ENCODE results near the gene USO1.

Gene USO1

DNA sequence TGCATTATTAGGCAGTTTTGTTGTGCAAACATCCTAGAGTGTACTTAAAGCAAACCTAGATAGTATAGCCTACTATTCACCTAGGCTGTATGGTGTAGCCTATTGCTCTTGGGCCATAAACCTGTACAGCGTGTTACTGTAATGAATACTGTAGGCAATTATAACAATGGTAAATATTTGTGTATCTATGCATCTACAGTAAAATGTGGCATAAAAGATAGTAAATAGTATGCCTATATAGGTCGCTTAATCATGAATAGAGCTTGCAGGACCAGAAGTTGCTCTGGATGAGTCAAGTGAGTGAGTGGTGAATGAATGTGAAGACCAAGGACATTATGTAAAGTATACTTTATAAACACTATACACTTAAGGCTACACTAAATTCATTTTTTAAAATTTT, 16.6 kb downstream of the USO1 start:
- Histone ChIP-seq H3K9me3 (no peaks in the 10 kb centered on the region), H3K27me3 (no peaks in the 10 kb centered on the region), H3K4me3 (ENCODE audit: low read depth, low read length) (no peak overlapping the region), H3K4me1 (no peaks in the 10 kb centered on the region), H3K36me3 (no peaks in the 10 kb centered on the region)
- TF ChIP-seq, protein P1, sequence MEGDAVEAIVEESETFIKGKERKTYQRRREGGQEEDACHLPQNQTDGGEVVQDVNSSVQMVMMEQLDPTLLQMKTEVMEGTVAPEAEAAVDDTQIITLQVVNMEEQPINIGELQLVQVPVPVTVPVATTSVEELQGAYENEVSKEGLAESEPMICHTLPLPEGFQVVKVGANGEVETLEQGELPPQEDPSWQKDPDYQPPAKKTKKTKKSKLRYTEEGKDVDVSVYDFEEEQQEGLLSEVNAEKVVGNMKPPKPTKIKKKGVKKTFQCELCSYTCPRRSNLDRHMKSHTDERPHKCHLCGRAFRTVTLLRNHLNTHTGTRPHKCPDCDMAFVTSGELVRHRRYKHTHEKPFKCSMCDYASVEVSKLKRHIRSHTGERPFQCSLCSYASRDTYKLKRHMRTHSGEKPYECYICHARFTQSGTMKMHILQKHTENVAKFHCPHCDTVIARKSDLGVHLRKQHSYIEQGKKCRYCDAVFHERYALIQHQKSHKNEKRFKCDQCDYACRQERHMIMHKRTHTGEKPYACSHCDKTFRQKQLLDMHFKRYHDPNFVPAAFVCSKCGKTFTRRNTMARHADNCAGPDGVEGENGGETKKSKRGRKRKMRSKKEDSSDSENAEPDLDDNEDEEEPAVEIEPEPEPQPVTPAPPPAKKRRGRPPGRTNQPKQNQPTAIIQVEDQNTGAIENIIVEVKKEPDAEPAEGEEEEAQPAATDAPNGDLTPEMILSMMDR (IDR thresholded peaks at IDR 0.05; ENCODE audit: low read depth, low read length), result no peak
- DNase-seq, result no peak

DNA sequence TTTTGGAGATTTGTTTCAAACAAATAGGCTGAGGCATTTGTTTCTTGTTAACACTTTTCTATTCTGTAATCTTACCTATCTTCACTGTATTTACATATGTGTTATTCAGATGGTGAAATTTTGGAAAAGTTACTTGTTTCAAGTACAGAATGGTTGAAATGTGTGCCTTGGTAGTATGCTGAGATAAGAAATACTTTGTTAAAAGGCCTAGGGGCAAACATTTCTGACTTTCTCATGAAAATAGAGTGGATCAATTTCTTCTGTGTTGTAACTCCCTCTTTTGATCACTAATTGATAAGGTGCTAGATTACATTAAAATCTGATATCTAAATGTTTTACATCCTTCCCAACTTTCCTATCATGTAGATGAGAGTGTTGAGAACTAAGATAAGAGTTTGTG, 18.1 kb downstream of the USO1 start:
- no peak for DNase-seq
- no peaks in the 10 kb centered on the region for H3K27me3 ChIP-seq
- no peaks in the 10 kb centered on the region for H3K4me1 ChIP-seq
- TF ChIP-seq, protein P1 (IDR thresholded peaks at IDR 0.05; ENCODE audit: low read depth, low read length), result no peak
- H3K9me3 ChIP-seq, result no peaks in the 10 kb centered on the region
- H3K36me3 ChIP-seq, result no peaks in the 10 kb centered on the region
- no peak overlapping the region for H3K4me3 ChIP-seq (ENCODE audit: low read depth, low read length)

DNA sequence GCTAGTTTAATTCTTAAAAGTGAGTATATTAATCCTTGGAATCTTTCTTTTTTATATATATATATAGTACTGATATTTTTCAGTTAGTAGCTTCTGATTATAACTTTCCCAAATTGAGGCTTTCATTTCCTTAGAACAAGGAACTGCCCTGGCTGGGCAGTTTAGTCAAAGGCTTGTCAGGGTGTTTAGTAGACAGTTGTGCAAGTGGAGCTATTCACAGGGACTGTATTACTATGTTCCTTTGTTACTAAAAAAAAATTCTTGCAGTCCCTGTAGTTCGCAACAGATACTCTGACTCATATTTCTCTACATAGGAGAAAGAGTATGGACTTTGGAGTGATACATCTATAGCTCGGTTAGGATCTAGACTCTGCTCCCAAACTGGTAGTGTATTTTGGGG, 20.8 kb downstream of the USO1 start:
- DNase-seq, result no peak
- Histone ChIP-seq H3K4me3 (ENCODE audit: low read depth, low read length) (no peak overlapping the region), H3K36me3 (no peaks in the 10 kb centered on the region), H3K9me3 (no peaks in the 10 kb centered on the region), H3K27me3 (no peaks in the 10 kb centered on the region), H3K4me1 (no peaks in the 10 kb centered on the region)
- TF ChIP-seq, protein P1 (IDR thresholded peaks at IDR 0.05; ENCODE audit: low read depth, low read length), result no peak

DNA sequence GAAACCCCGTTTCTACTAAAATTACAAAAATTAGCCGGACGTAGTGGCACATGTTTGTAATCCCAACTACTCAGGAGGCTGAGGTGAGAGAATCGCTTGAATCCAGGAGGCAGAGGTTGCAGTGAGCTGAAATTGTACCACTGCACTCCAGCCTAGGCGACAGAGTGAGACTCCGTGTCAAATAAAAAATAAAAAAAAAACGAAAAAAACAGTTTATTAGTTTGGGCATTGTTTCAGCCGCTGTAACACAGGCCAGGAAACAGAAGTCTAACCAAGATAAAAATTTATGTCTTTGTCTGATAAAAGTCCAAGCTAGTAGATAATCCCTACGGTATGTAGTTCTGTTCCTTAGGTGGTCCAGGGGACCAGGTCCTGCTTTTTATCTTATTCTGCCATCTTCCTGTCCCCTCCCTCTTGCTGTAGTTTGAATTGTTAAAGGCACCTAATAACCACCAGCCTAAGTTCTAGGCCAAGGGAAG, 21.4 kb downstream of the USO1 start:
- Histone ChIP-seq H3K9me3 (no peaks in the 10 kb centered on the region), H3K4me3 (ENCODE audit: low read depth, low read length) (no peak overlapping the region)
- DNase-seq, result no peak

DNA sequence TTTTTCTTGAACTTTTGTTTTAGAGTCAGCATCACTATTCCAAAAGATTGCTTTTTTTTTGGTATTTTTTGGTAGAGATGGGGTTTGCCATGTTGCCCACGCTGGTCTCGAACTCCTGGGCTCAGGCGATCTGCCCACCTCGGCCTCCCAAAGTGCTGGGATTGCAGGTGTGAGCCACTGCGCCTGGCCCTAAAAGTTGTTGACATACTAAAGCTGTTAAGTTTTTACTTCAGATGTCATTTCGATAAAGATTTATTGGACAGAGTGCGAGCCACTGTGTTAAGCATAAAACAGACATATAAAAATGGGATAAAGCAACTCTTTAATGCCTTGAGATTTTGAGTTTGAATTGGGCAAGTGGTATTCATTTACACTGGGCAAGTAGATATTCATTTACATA, 28.3 kb downstream of the USO1 start:
- TF ChIP-seq, protein P1 (IDR thresholded peaks at IDR 0.05; ENCODE audit: low read depth, low read length), result no peak
- Histone ChIP-seq H3K4me3 (ENCODE audit: low read depth, low read length) (no peak overlapping the region), H3K27me3 (no peaks in the 10 kb centered on the region), H3K36me3 (peaks cover 9% of the 10 kb centered on the region), H3K4me1 (no peaks in the 10 kb centered on the region), H3K9me3 (no peaks in the 10 kb centered on the region)
- DNase-seq, result no peak

More for the DNA sequence above, 21.4 kb downstream of the USO1 start:
- Histone ChIP-seq H3K27me3 (no peaks in the 10 kb centered on the region), H3K4me1 (no peaks in the 10 kb centered on the region), H3K36me3 (no peaks in the 10 kb centered on the region)
- TF ChIP-seq, protein P1 (IDR thresholded peaks at IDR 0.05; ENCODE audit: low read depth, low read length), result no peak

DNA sequence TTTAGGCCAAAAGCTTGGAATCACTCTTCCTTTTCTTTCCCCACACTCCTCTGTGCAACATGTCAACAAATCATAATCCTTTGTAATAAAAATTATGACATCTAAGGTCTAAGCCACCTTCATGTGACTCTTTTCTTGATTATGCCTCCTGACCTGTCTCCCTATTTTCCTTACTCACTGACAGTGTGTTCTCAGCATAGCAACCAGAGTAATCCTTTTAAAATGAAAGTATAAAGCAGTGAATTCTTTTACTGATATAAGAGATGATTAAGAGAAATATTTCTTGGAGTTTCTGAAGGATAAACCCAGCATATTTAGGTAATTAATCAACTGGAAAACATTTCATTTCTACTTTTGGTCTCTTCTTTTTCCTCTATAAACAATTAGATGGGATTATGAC, 44.7 kb downstream of the USO1 start:
- Histone ChIP-seq H3K4me1 (no peaks in the 10 kb centered on the region), H3K4me3 (ENCODE audit: low read depth, low read length) (no peak overlapping the region), H3K27me3 (no peaks in the 10 kb centered on the region), H3K9me3 (no peaks in the 10 kb centered on the region), H3K36me3 (0 out of 2 replicates have a peak, but pooled peaks cover 4% of the 10 kb centered on the region)
- TF ChIP-seq, protein P1 (IDR thresholded peaks at IDR 0.05; ENCODE audit: low read depth, low read length), result no peak
- DNase-seq, result no peak
